Activated CD4-positive, alpha-beta T cell treated with anti-CD3 and anti-CD28 coated beads, Interleukin-2, amount 50 U/mL, for 16 hours (primary cell): ENCODE data around the gene NEGR1.
"Not testable (repeated sequence)": the region's sequence is repeated elsewhere in the genome, so short reads cannot be mapped to it uniquely, and the experiment has no call there.

ENCODE experiments used
- DNase-seq: peaks from one replicate; pipeline ENCODE4 v3.0.0-alpha.2; 2020

Gene NEGR1

GRCh38 chr1:71921204-71921603 is 361.1 kb downstream of the NEGR1 start:
- DNase-seq = no peak

GRCh38 chr1:71920556-71920955 is 361.8 kb downstream of the NEGR1 start:
- no peak for DNase-seq

- DNase-seq = no peak
Measured at GRCh38 chr1:71919811-71920509, 362.4 kb downstream of the NEGR1 start.

GRCh38 chr1:71918630-71919029 is 363.7 kb downstream of the NEGR1 start:
- no peak for DNase-seq

- no peak for DNase-seq
Measured at GRCh38 chr1:71916894-71917293, 365.4 kb downstream of the NEGR1 start.

- DNase-seq = no peak
Measured at GRCh38 chr1:71914626-71915025, 367.7 kb downstream of the NEGR1 start.

- no peak for DNase-seq
Measured at GRCh38 chr1:71908871-71909390, 373.4 kb downstream of the NEGR1 start.

- DNase-seq = no peak
Measured at GRCh38 chr1:71908303-71908702, 374.0 kb downstream of the NEGR1 start.

- DNase-seq = no peak
Measured at GRCh38 chr1:71899881-71900280, 382.5 kb downstream of the NEGR1 start.

GRCh38 chr1:71888166-71888565 is 394.2 kb downstream of the NEGR1 start:
- not testable (repeated sequence) for DNase-seq

GRCh38 chr1:71885171-71885570 is 397.2 kb downstream of the NEGR1 start:
- DNase-seq = no peak

- DNase-seq = no peak
Measured at GRCh38 chr1:71882637-71883036, 399.7 kb downstream of the NEGR1 start.

- DNase-seq = no peak
Measured at GRCh38 chr1:71882226-71882625, 400.1 kb downstream of the NEGR1 start.

- DNase-seq = no peak
Measured at GRCh38 chr1:71881611-71882010, 400.7 kb downstream of the NEGR1 start.

GRCh38 chr1:71869326-71869725 is 413.0 kb downstream of the NEGR1 start:
- no peak for DNase-seq

GRCh38 chr1:71862756-71863155 is 419.6 kb downstream of the NEGR1 start:
- DNase-seq = no peak

GRCh38 chr1:71861022-71861421 is 421.3 kb downstream of the NEGR1 start:
- DNase-seq = no peak

- no peak for DNase-seq
Measured at GRCh38 chr1:71859806-71860205, 422.5 kb downstream of the NEGR1 start.

- DNase-seq = no peak
Measured at GRCh38 chr1:71857862-71858261, 424.5 kb downstream of the NEGR1 start.

GRCh38 chr1:71853360-71853759 is 429.0 kb downstream of the NEGR1 start:
- no peak for DNase-seq

- no peak for DNase-seq
Measured at GRCh38 chr1:71850936-71851335, 431.4 kb downstream of the NEGR1 start.

- no peak for DNase-seq
Measured at GRCh38 chr1:71850515-71850914, 431.8 kb downstream of the NEGR1 start.

GRCh38 chr1:71843012-71843411 is 439.3 kb downstream of the NEGR1 start:
- DNase-seq = no peak

GRCh38 chr1:71839876-71840275 is 442.5 kb downstream of the NEGR1 start:
- DNase-seq = no peak

GRCh38 chr1:71836904-71837303 is 445.4 kb downstream of the NEGR1 start:
- no peak for DNase-seq
